ENCODE data around the gene SCEL.
A peak's percentile ranks its signal among the peaks of the same experiment; 100 is the strongest.
"Not testable (repeated sequence)": the region's sequence is repeated elsewhere in the genome, so short reads cannot be mapped to it uniquely, and the experiment has no call there.

The SCEL gene, protein sequence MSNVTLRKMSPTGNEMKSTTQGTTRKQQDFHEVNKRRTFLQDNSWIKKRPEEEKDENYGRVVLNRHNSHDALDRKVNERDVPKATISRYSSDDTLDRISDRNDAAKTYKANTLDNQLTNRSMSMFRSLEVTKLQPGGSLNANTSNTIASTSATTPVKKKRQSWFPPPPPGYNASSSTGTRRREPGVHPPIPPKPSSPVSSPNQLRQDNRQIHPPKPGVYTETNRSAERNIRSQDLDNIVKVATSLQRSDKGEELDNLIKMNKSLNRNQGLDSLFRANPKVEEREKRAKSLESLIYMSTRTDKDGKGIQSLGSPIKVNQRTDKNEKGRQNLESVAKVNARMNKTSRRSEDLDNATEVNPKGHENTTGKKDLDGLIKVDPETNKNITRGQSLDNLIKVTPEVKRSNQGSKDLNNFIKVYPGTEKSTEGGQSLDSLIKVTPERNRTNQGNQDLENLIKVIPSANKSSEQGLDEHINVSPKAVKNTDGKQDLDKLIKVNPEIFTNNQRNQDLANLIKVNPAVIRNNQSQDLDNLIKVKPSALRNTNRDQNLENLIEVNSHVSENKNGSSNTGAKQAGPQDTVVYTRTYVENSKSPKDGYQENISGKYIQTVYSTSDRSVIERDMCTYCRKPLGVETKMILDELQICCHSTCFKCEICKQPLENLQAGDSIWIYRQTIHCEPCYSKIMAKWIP

DNA sequence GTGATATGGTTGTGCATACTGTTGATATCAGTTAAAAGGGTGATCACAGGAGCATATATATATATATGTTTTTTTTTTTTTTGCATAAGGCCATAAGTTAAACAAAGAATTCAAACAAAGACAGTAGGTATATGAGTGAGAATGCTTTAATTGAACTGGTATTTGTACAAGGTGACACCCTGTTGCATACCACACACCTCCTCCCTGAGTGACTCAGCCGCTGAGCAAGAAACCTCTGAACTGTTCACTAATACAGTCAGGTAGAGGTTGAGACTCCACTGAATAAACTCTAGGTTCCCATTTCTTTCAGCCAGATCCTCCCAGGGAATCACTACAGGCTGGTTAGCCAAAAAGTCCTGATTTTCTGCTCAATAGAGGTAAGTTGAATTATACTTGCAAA lies at the start of gene SCEL:
SCEL (plus strand) TSS at position 259 of the 400 bp plus-strand sequence. CDS start 20,170 bp downstream, outside the sequence.
- DNase-seq: no peak

GRCh38 chr13:77489566-77490337 lies 45.8 kb upstream of the SCEL start:
- DNase-seq: no peak

DNA sequence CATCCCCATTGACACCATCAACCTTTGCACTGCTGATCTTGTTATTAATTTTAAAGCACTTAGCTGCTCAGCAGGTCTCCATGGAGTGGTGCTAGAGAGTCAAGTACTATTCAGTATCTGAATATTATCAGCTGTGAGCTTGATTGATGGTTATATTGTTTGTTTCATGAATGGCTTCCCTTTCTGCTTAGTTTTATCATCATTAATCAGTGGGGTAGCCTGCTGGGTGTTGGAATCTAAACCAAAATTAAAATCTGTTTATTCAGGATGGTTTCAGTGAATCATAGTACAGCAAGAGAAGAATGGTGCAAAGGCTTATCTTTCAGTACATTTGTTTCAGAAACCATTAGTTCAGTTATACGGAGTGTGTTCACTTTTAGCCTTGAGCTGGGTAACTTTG lies 42.5 kb upstream of the SCEL start:
- DNase-seq: peak; percentile 56

GRCh38 chr13:77494226-77494625 lies 41.3 kb upstream of the SCEL start:
- no peak for DNase-seq

- no peak for DNase-seq
These were observed 38.2 kb upstream of the SCEL start for GRCh38 chr13:77497350-77497749.

DNA sequence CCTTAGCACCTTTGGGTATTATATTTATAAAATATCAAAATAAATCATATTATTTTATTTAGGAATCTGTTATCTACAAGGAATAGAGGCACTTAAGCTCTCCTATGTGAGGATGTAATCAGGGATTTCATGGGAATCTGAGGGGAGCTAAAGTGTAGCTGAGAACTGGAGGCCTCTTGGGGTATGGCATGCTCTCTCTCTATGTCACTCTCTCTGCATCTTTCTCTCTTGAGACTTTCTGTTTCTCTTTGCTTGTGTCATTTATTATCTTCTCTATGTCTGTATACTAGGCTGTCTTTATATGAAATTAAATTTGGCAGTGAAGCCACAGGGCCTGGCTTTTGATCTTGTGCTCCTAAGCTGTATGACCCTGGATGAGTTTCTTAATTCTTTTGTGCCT lies 37.7 kb upstream of the SCEL start:
- DNase-seq: no peak

DNA sequence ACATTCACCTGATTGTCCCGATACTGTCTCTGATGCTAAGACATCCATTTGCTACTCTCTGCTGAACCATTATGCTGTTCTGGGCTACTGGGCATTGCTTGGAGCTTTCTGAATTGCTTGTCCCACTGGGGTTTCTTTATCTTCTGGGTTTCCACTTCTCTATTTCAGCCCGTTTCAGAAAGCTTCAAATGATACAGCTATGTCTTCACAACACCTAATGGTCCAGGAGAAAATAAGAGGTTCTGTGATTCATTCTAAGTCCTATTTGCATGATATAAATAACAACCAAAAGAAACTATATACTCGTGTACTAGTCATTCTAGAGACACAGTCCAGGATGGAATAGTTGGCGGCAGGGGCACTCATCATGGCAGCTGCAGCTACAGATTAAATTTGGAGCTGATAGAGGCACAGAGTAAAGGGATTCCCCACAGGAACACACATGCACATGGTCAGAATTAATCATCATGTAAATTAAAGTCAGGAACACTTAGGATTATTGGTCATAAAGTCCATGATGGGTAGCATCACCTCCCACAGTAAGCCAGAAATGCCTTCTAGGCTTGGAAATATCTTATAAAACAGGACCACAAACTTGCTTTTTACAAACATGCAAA lies 33.3 kb upstream of the SCEL start:
- DNase-seq: no peak

DNA sequence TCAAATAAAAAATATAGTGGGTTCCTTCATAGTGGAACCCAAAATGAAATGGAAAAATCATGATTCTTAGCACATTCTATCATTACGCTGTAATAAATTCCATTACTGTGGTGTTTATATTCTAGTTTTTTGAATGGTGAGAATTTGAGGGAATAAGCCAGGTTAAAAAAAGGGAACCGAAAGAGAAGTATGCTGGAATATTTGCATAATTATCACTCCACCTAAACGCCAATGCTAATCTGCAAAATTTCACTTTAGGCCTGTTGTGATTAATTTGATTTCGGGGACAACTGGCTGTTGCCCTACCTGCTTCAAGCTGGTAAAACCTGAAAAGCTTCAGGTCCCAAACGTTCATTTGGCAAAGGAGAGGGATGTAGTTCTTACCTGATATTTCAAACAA lies 32.1 kb upstream of the SCEL start:
- no peak for DNase-seq

GRCh38 chr13:77506874-77507273 lies 28.6 kb upstream of the SCEL start:
- DNase-seq: peak; percentile 52

GRCh38 chr13:77507931-77508776 lies 27.4 kb upstream of the SCEL start:
- DNase-seq: peak; percentile 5

DNA sequence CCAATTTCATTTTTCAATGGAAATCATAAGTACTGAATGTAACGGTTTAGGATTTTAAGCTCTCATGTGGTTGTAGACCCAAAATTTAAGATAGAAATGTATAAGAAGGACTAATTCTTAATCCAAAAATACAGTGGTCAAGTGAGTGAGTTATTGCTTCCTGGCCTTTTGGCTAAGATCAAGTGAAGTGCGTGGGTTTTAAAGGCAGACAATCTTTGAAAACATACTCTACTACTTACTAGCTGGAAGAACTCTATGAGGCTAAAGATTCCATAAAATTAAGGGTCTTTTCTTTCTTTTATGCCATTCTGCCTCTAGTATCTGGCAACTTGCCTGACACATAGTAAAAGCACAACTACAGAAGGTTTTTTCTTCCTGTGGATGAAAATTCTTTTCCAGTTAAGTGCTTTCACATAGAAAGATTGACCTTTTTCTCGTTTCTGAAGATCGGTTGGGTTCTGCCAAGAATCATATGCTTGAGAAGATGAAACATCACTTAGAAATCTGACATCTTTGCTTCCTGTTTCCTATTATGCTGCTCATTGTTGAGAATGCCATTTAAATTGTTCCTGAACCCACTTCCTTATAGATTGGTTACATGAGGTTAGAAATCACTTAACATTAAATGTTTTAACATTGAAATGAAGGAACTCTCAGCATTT lies 26.4 kb upstream of the SCEL start:
- no peak for DNase-seq

- DNase-seq: no peak
These were observed 25.4 kb upstream of the SCEL start for GRCh38 chr13:77510156-77510555.

DNA sequence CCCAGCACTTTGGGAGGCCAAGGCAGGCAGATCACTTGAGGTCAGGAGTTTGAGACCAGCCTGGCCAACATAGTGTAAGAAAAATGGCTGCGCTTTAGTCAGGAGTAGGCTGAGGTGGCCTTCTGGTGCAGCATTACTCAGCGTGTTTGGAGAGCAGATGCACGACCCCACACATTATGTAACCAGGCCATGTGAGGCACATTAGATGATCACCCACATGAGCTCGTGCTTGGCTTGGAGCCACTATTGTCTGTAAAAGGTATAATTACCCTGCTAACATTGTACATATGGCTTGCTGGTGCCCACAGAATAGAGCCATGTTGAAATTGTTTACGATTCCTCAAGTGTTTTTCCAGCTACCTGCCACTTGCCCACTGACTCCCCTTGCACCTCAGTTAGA lies 24.0 kb upstream of the SCEL start:
- peak; percentile 13 for DNase-seq

GRCh38 chr13:77513719-77514335 lies 21.7 kb upstream of the SCEL start:
- DNase-seq: peak; percentile 8

- no peak for DNase-seq
These were observed 21.2 kb upstream of the SCEL start for GRCh38 chr13:77514336-77514726.

- no peak for DNase-seq
These were observed 19.7 kb upstream of the SCEL start for GRCh38 chr13:77515785-77516184.

DNA sequence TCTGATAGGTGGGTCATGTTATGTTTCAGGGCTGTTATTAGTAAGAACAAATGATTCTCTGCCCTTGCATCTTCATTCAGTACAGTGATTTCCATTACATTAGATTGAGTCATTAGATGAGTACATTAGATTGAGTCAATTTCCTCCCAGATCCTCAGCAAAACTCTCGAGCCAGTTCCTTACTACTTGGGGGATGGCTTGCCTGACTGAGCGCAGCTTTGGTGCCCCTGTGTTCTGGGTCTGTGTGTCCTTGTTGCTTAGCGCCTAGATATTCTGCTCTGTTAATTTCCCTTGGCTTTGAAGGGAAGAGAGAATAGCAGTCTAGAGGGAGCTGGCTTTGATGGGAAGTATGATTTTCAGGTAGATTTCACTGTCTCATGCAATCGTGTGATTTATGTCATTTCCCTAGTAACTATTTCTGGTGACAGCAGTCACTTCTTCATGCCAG lies 19.1 kb upstream of the SCEL start:
- DNase-seq: no peak

GRCh38 chr13:77518266-77518665 lies 17.2 kb upstream of the SCEL start:
- no peak for DNase-seq

DNA sequence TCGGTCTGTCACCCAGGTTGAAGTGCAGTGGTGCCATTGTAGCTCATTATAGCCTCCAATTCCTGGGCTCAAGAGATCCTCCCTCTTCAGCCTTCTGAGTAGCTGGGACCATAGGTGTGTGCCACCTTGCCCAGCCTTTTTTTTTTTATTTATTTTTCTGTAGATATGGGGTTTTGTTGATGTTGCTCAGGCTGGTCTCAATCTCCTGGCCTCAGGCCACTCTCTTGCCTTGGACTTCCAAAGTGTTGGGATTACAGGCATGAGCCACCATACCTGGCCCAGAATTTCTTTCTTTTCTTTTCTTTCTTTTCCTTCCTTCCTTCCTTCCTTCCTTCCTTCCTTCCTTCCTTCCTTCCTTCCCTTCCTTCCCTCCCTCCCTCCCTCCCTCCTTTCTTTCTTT lies 16.1 kb upstream of the SCEL start:
- not testable (repeated sequence) for DNase-seq

DNA sequence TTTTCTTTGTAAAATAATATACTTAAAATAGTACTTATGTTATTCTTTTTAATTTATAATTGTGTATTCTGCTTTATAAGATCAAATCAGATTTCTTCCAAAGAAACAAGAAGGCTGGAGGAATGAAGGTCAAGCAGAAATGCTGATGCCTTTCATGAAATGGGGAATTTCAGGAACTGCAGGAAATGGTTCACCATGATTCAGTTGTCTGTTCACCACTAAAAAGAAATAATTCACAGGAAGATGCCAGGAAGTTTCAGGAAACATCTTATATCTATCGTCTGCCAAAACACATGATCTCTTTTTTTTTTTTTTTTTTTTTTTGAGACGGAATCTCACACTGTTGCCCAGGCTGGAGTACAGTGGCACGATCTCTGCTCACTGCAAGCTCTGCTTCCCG lies 15.7 kb upstream of the SCEL start:
- DNase-seq: no peak

DNA sequence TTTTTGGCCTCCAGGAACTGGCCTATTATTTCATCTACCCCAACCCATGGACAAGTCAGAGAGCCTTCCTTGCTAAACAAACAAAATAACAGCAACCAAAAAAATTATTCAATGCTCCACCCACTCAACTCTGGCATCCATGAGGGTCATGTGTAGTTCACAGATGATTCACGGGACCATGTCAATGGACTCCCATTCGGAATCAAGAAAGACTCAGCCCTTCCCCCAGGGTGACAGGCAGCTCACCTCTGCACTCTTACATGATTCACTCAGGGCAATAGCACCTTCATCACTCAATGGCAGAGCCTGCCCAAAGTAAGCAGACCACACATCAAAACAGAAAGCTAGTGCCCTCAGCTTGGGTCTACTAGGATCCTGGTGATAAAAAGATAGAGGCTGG lies 14.3 kb upstream of the SCEL start:
- no peak for DNase-seq
